Epithelial cell of proximal tubule (primary cell): ENCODE data around the gene ZFYVE26. TPM values are rescaled to one million over a fixed set of nuclear protein-coding genes. Genes with fewer than 3 reads are reported as not detected.

Experiments
- DNase-seq: peaks from one replicate; pipeline ENCODE4 v3.0.0-alpha.2; 2011; ENCODE audit warnings: low read depth
- H3K4me3 ChIP-seq: 2 replicates; pipeline ENCODE4 v1.5.1; 2011; ENCODE audit warnings: low read depth, mild to moderate bottlenecking, low read length
- CTCF ChIP-seq: conservative IDR thresholded peaks from 2 replicates; pipeline ENCODE4 v1.5.1; 2012; ENCODE audit warnings: low read depth, mild to moderate bottlenecking, low read length
- total RNA-seq: library from RNA; depleted of rRNA; stranded (reverse); fragments of >200 nt; gene quantifications from 2 replicates; pipeline ENCODE4 v1.2.3, GENCODE V29; 2015

Gene ZFYVE26
- total RNA-seq, 1 donor from 2014 or later, result 11.9 TPM

- peak; percentile 84 for DNase-seq
- peak overlapping the region; percentile 31 for H3K4me3 ChIP-seq
Measured at GRCh38 chr14:67738740-67739504, 77.5 kb downstream of the ZFYVE26 start.

GRCh38 chr14:67736771-67737170 is 79.6 kb downstream of the ZFYVE26 start:
- H3K4me3 ChIP-seq, result no peak overlapping the region
- DNase-seq, result no peak
- TF ChIP-seq CTCF, result no peak

More at GRCh38 chr14:67738740-67739504, 77.5 kb downstream of the ZFYVE26 start:
- TF ChIP-seq CTCF, result no peak

GRCh38 chr14:67735336-67736147 is 80.8 kb downstream of the ZFYVE26 start:
- H3K4me3 ChIP-seq, result no peak overlapping the region
- TF ChIP-seq CTCF, result no peak
- no peak for DNase-seq

- TF ChIP-seq CTCF, result no peak
- no peak for DNase-seq
- no peak overlapping the region for H3K4me3 ChIP-seq
Measured at GRCh38 chr14:67734675-67735074, 81.7 kb downstream of the ZFYVE26 start.

- TF ChIP-seq CTCF, result no peak
- H3K4me3 ChIP-seq, result no peak overlapping the region
- no peak for DNase-seq
Measured at GRCh38 chr14:67733616-67734015, 82.8 kb downstream of the ZFYVE26 start.

GRCh38 chr14:67729072-67729885 is 87.1 kb downstream of the ZFYVE26 start:
- DNase-seq, result no peak

More at GRCh38 chr14:67729072-67729885, 87.1 kb downstream of the ZFYVE26 start:
- no peak overlapping the region for H3K4me3 ChIP-seq
- no peak for TF ChIP-seq CTCF
